Endodermal cell (in vitro differentiated cells): ENCODE data around the gene LTBP1. TPM values are rescaled to one million over a fixed set of nuclear protein-coding genes. Genes with fewer than 3 reads are reported as not detected.
A peak's percentile ranks its signal among the peaks of the same experiment; 100 is the strongest.

Experiments used
- DNase-seq: peaks from one replicate; pipeline ENCODE4 v3.0.0-alpha.2; 2017
- H3K27ac ChIP-seq: 2 replicates; pipeline ENCODE4 v1.5.1; 2013; ENCODE audit warnings: mild to moderate bottlenecking, low read depth, low read length, moderate library complexity
- H3K27me3 ChIP-seq: 2 replicates; pipeline ENCODE4 v1.6.1; 2013; ENCODE audit warnings: mild to moderate bottlenecking, low read length, moderate library complexity; ENCODE audit not compliant: insufficient read depth, control insufficient read depth, poor library complexity, severe bottlenecking
- H3K36me3 ChIP-seq: 2 replicates; pipeline ENCODE4 v1.7.0; 2013; ENCODE audit warnings: mild to moderate bottlenecking, low read length, moderate library complexity; ENCODE audit not compliant: control insufficient read depth, insufficient read depth
- H3K4me1 ChIP-seq: one replicate; pipeline ENCODE4 v1.7.0; 2013; ENCODE audit warnings: low read length; ENCODE audit not compliant: control insufficient read depth, insufficient read depth
- H3K4me3 ChIP-seq: 2 replicates; pipeline ENCODE4 v1.5.1; 2013; ENCODE audit warnings: mild to moderate bottlenecking, low read length, moderate library complexity
- H3K9ac ChIP-seq: 2 replicates; pipeline ENCODE4 v1.6.1; 2013; ENCODE audit warnings: mild to moderate bottlenecking, low read length, moderate library complexity; ENCODE audit not compliant: poor library complexity, severe bottlenecking; ENCODE audit errors: extremely low read depth
- H3K9me3 ChIP-seq: 2 replicates; pipeline ENCODE4 v1.6.1; 2013; ENCODE audit warnings: mild to moderate bottlenecking, low read length, moderate library complexity; ENCODE audit not compliant: control insufficient read depth
- H3K27ac Mint-ChIP-seq: 2 replicates; pipeline ENCODE4 v1.8.0; 2020; ENCODE audit warnings: mixed read lengths
- H3K27me3 Mint-ChIP-seq: 2 replicates; pipeline ENCODE4 v1.8.0; 2021; ENCODE audit warnings: mild to moderate bottlenecking, mixed read lengths; ENCODE audit not compliant: insufficient read depth
- H3K36me3 Mint-ChIP-seq: 2 replicates; pipeline ENCODE4 v1.8.0; 2020; ENCODE audit warnings: low read depth, mixed read lengths
- H3K4me1 Mint-ChIP-seq: 2 replicates; pipeline ENCODE4 v1.8.0; 2020; ENCODE audit warnings: mixed read lengths
- H3K4me3 Mint-ChIP-seq: 2 replicates; pipeline ENCODE4 v1.8.0; 2020; ENCODE audit warnings: mild to moderate bottlenecking, moderate library complexity, mixed read lengths
- H3K9me3 Mint-ChIP-seq: 2 replicates; pipeline ENCODE4 v1.8.0; 2020; ENCODE audit warnings: mild to moderate bottlenecking, mixed read lengths
- WGBS, 2 experiments: methylation state at CpG; one replicate each; pipeline versions ENCODE4 v1.1.5 to v1.1.7; 2013; ENCODE audit warnings: missing lambda C conversion rate in 2 of 2, mixed read lengths in 1 of 2; ENCODE audit not compliant: insufficient coverage in 1 of 2, insufficient read length in 1 of 2; 5-methylcytosine and 5-hydroxymethylcytosine counted together
- total RNA-seq, 2 donors: library from RNA; stranded (reverse); fragmentation: NEBNext Ultra II Directional in 1 of 2; extraction: Animal tissue kit (Norgen Biotek cat#: 25700) in 1 of 2; gene quantifications; 2 replicates in 1 of 2; 3 replicates in 1 of 2; pipeline ENCODE4 v1.2.1, GENCODE V29; 2021
- TF ChIP-seq, protein P1 (sequence below): fragments of 200-600 bp; sonication (generic); conservative IDR thresholded peaks from 2 replicates; pipeline ENCODE4 v1.5.0; 2021; ENCODE audit warnings: antibody characterized with exemption, mild to moderate bottlenecking

Gene LTBP1
- total RNA-seq, 2 donors from 2014 or later: 43.2 to 43.4 TPM

DNA sequence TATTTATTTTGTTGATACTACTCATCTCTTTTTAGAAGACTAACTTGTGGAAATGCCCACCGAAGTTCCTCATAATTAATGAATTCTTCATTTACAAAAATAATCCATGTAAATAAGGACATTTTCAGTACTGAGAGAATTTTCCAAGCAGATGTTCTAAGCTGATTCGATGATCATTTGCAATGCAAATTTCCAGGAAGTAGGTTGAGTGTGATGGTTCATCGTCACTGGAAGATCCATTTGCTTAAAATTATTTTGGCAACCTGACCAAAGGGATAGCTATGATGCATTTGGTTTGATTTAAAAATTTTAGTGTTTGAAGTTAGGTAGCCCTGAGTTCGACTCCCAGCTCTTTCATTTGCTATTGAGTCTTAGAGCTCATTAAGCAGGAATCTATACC lies 272.4 kb downstream of the LTBP1 start:
- Histone ChIP-seq H3K9me3 (no peaks in the 10 kb centered on the region), H3K27ac (no peak overlapping the region), H3K4me1 (no peaks in the 10 kb centered on the region), H3K9ac (no peak overlapping the region), H3K27me3 (no peaks in the 10 kb centered on the region), H3K36me3 (no peaks in the 10 kb centered on the region), H3K4me3 (no peak overlapping the region)
- no peaks in the 10 kb centered on the region for H3K27me3 Mint-ChIP-seq
- H3K4me1 Mint-ChIP-seq: peaks cover 12% of the 10 kb centered on the region
- WGBS, 2 experiments: 94 to 100% methylated on average over 2 to 3 of the region's 4 CpGs
- H3K27ac Mint-ChIP-seq: no peak overlapping the region
- H3K9me3 Mint-ChIP-seq: no peaks in the 10 kb centered on the region
- TF ChIP-seq, protein P1, sequence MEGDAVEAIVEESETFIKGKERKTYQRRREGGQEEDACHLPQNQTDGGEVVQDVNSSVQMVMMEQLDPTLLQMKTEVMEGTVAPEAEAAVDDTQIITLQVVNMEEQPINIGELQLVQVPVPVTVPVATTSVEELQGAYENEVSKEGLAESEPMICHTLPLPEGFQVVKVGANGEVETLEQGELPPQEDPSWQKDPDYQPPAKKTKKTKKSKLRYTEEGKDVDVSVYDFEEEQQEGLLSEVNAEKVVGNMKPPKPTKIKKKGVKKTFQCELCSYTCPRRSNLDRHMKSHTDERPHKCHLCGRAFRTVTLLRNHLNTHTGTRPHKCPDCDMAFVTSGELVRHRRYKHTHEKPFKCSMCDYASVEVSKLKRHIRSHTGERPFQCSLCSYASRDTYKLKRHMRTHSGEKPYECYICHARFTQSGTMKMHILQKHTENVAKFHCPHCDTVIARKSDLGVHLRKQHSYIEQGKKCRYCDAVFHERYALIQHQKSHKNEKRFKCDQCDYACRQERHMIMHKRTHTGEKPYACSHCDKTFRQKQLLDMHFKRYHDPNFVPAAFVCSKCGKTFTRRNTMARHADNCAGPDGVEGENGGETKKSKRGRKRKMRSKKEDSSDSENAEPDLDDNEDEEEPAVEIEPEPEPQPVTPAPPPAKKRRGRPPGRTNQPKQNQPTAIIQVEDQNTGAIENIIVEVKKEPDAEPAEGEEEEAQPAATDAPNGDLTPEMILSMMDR: no peak
- no peaks in the 10 kb centered on the region for H3K36me3 Mint-ChIP-seq
- H3K4me3 Mint-ChIP-seq: no peak overlapping the region
- no peak for DNase-seq

- Mint-ChIP-seq H3K9me3 (no peaks in the 10 kb centered on the region), H3K27ac (no peak overlapping the region), H3K4me3 (no peak overlapping the region), H3K36me3 (no peaks in the 10 kb centered on the region), H3K4me1 (peaks cover 5% of the 10 kb centered on the region), H3K27me3 (no peaks in the 10 kb centered on the region)
- no peak for DNase-seq
- Histone ChIP-seq H3K9ac (no peak overlapping the region), H3K4me1 (no peaks in the 10 kb centered on the region), H3K4me3 (no peak overlapping the region), H3K36me3 (no peaks in the 10 kb centered on the region), H3K27me3 (no peaks in the 10 kb centered on the region), H3K27ac (no peak overlapping the region), H3K9me3 (no peaks in the 10 kb centered on the region)
- WGBS, 2 experiments: 97% methylated on average over 2 of the region's 2 CpGs; no CpG with 5 or more reads in 1 of the 2 experiments
- TF ChIP-seq, protein P1: no peak
Observed at GRCh38 chr2:33219850-33220275, 273.1 kb downstream of the LTBP1 start.

GRCh38 chr2:33220533-33220932 lies 273.8 kb downstream of the LTBP1 start:
- Mint-ChIP-seq H3K4me3 (no peak overlapping the region), H3K4me1 (peaks cover 5% of the 10 kb centered on the region), H3K36me3 (peaks cover 5% of the 10 kb centered on the region), H3K9me3 (no peaks in the 10 kb centered on the region), H3K27ac (no peak overlapping the region), H3K27me3 (no peaks in the 10 kb centered on the region)
- TF ChIP-seq, protein P1: no peak
- H3K9me3 ChIP-seq: no peaks in the 10 kb centered on the region
- H3K9ac ChIP-seq: no peak overlapping the region
- no peaks in the 10 kb centered on the region for H3K27me3 ChIP-seq
- H3K4me1 ChIP-seq: no peaks in the 10 kb centered on the region
- no peak overlapping the region for H3K4me3 ChIP-seq
- WGBS, 2 experiments: 87% methylated on average over 3 of the region's 3 CpGs; no CpG with 5 or more reads in 1 of the 2 experiments
- no peaks in the 10 kb centered on the region for H3K36me3 ChIP-seq
- no peak overlapping the region for H3K27ac ChIP-seq
- peak; percentile 53 for DNase-seq
